HEK293 (cell line): ENCODE measurements around the gene CXorf65.

Experiments used
- CTCF ChIP-seq: fragments of 450-650 bp; formaldehyde crosslinking; IDR thresholded peaks from 2 replicates; pipeline ENCODE4 v1.5.1; 2016; ENCODE audit warnings: missing biosample characterization, missing genetic modification characterization
- ELK4 ChIP-seq: IDR thresholded peaks from 2 replicates; pipeline ENCODE4 v1.6.1; 2011; ENCODE audit warnings: mild to moderate bottlenecking, low read depth, low read length, borderline replicate concordance
- SCRT2 ChIP-seq: fragments of 450-650 bp; formaldehyde crosslinking; IDR thresholded peaks from 2 replicates; pipeline ENCODE4 v1.5.1; 2016; ENCODE audit warnings: missing biosample characterization, missing genetic modification characterization
- ZNF174 ChIP-seq: fragments of 450-650 bp; formaldehyde crosslinking; IDR thresholded peaks from 2 replicates; pipeline ENCODE4 v1.5.0; 2017; ENCODE audit warnings: missing biosample characterization, mild to moderate bottlenecking, missing genetic modification characterization
- ZNF792 ChIP-seq: fragments of 450-650 bp; formaldehyde crosslinking; IDR thresholded peaks from 2 replicates; pipeline ENCODE4 v1.5.1; 2016; ENCODE audit warnings: missing biosample characterization, missing genetic modification characterization

GRCh38 chrX:71098951-71099506 is 7.5 kb downstream of the CXorf65 start:
- TF ChIP-seq CTCF (tag by site-specific recombination) (no peak), ZNF792 (tag by site-specific recombination) (no peak), ELK4 (no peak), ZNF174 (tag by site-specific recombination) (no peak), SCRT2 (tag by site-specific recombination) (no peak)
